GM12878 (cell line): ENCODE results near the gene DIP2A. TPM values are rescaled to one million over a fixed set of nuclear protein-coding genes. Genes with fewer than 3 reads are reported as not detected.

Experiments
- ATAC-seq: fragments of 200-7000 bp; cut with Tn5 transposase; 3 replicates; pipeline ENCODE4 v1.9.1; 2020; ENCODE audit warnings: mild to moderate bottlenecking, moderate library complexity
- BruUV-seq: library from RNA; stranded (reverse); fragments of 400-500 nt; replicated peaks from 2 replicates; lab custom pipeline; 2021; lab: Mats Ljungman, UMichigan
- CTCF ChIA-PET: fragments of 300-600 bp; sonication (Branson Sonifier 250); formaldehyde crosslinking; extraction: SDS; loops from one replicate; lab custom pipeline; 2021; ENCODE audit warnings: inconsistent platforms; lab: Yijun Ruan, JAX
- POLR2A ChIA-PET: fragments of 350-600 bp; formaldehyde crosslinking; extraction: SDS; loops from one replicate; lab custom pipeline; 2021; ENCODE audit warnings: inconsistent platforms; lab: Charles Lee
- RAD21 ChIA-PET: fragments of 300-600 bp; sonication (Branson Sonifier 250); formaldehyde crosslinking; loops from one replicate; lab custom pipeline; 2023; ENCODE audit warnings: antibody characterized with exemption; ENCODE audit not compliant: unreplicated experiment; lab: Charles Lee
- SMC1A ChIA-PET: fragments of 300-600 bp; sonication (Branson Sonifier 250); formaldehyde crosslinking; loops from one replicate; lab custom pipeline; 2023; ENCODE audit not compliant: unreplicated experiment, uncharacterized antibody; lab: Charles Lee
- DNase-seq: peaks from one replicate; pipeline ENCODE4 v3.0.0-alpha.2; 2011; ENCODE audit warnings: low read depth, low spot score
- FAIRE-seq: peaks from 3 replicates; lab custom pipeline; 2011; peaks lifted over from hg19 to GRCh38; lab: Jason Lieb, UNC
- H2AFZ ChIP-seq: 2 replicates; pipeline ENCODE4 v1.6.0; 2011; ENCODE audit warnings: low read depth, low read length, control low read depth; ENCODE audit not compliant: control insufficient read depth
- H3K27ac ChIP-seq: 2 replicates; pipeline ENCODE4 v1.5.1; 2011; ENCODE audit warnings: control low read depth; ENCODE audit not compliant: control insufficient read depth, insufficient read depth
- H3K27me3 ChIP-seq, 2 experiments: replicated peaks in 1 of 2; 2 replicates each; pipeline versions ENCODE4 v1.6.0 to v1.6.1; 2011; ENCODE audit warnings: low read length in 1 of 2; ENCODE audit not compliant: control insufficient read depth in 2 of 2, insufficient read depth in 2 of 2
- H3K36me3 ChIP-seq, 2 experiments: 2 replicates each; pipeline ENCODE4 v1.5.1; 2011; ENCODE audit warnings: low read length in 1 of 2; ENCODE audit not compliant: control insufficient read depth in 2 of 2, insufficient read depth in 2 of 2
- H3K4me1 ChIP-seq: 2 replicates; pipeline ENCODE4 v1.6.1; 2011; ENCODE audit warnings: mild to moderate bottlenecking, low read length, moderate library complexity, mixed read lengths; ENCODE audit not compliant: control insufficient read depth, insufficient read depth
- H3K4me2 ChIP-seq: 2 replicates; pipeline ENCODE4 v1.6.0; 2011; ENCODE audit warnings: control low read depth; ENCODE audit not compliant: control insufficient read depth, insufficient read depth
- H3K4me3 ChIP-seq: fragments of 200-600 bp; sonication (generic); 2 replicates; pipeline ENCODE4 v1.5.1; 2016
- H3K79me2 ChIP-seq: 2 replicates; pipeline ENCODE4 v1.6.0; 2011; ENCODE audit warnings: low read length; ENCODE audit not compliant: control insufficient read depth, insufficient read depth
- H3K9ac ChIP-seq: 2 replicates; pipeline ENCODE4 v1.8.0; 2011; ENCODE audit warnings: low read length, control low read depth, mixed read lengths; ENCODE audit not compliant: control insufficient read depth, insufficient read depth
- H3K9me3 ChIP-seq: replicated peaks from 3 replicates; pipeline ENCODE4 v1.5.1; 2011; ENCODE audit warnings: mild to moderate bottlenecking, low read length; ENCODE audit not compliant: control insufficient read depth, insufficient read depth
- H4K20me1 ChIP-seq: 2 replicates; pipeline ENCODE4 v1.6.0; 2011; ENCODE audit not compliant: control insufficient read depth, insufficient read depth
- CHD1 ChIP-seq: IDR thresholded peaks from 2 replicates; pipeline ENCODE4 v1.6.1; 2012; ENCODE audit warnings: low read depth, low read length, improper control_type of control experiment
- MXI1 ChIP-seq: fragments of 150-350 bp; IDR thresholded peaks from 2 replicates; pipeline ENCODE4 v1.6.1; 2011; ENCODE audit warnings: low read depth, mild to moderate bottlenecking, inconsistent platforms, low read length, improper control_type of control experiment
- ZNF274 ChIP-seq: IDR thresholded peaks from one replicate; pipeline ENCODE4 v1.8.0; 2011; ENCODE audit not compliant: insufficient read length, insufficient read depth
- WGBS: methylation state at CpG from one replicate; pipeline ENCODE4 v1.1.6; 2016; ENCODE audit warnings: low lambda C conversion rate; ENCODE audit not compliant: insufficient replicate concordance, insufficient coverage; ENCODE audit errors: missing lambda C conversion rate; 5-methylcytosine and 5-hydroxymethylcytosine counted together
- in situ Hi-C: fragments of 300-500 bp; cut with MboI; formaldehyde crosslinking; loops from 9 replicates; pipeline ENCODE4 v1.14.3; 2018; ENCODE audit warnings: mixed read lengths
- intact Hi-C: fragments of 100-400 bp; cut with micrococcal nuclease; formaldehyde crosslinking; loops from one replicate; pipeline ENCODE4 v1.14.2; 2022; ENCODE audit not compliant: unreplicated experiment
- polyA plus RNA-seq, 11 experiments: library from polyadenylated mRNA; depleted of rRNA in 4 of 11; unstranded in 6 of 11; stranded (reverse) in 5 of 11; fragments of >200 nt; fragmentation: Nextera tagmentation in 4 of 11; fragmentation: Illumina TruSeq in 1 of 11; extraction: Ambion mirVana in 4 of 11; extraction: Trizol in 1 of 11; gene quantifications; 1 replicate in 1 of 11; 2 replicates in 10 of 11; pipeline versions ENCODE4 v1.2.1 to v1.2.3, GENCODE V29; 2011 to 2016; ENCODE audit warnings: inconsistent platforms in 2 of 11, missing spikeins in 2 of 11, low read depth in 1 of 11
- total RNA-seq, 4 experiments: library from RNA; depleted of rRNA in 3 of 4; stranded (reverse); fragments of >200 nt in 3 of 4; fragmentation: Illumina TruSeq in 1 of 4; extraction: Trizol in 1 of 4; gene quantifications; 2 replicates each; pipeline versions ENCODE4 v1.2.1 to v1.2.3, GENCODE V29; 2013 to 2021
- TF ChIP-seq, protein P1 (sequence below): fragments of 450-650 bp; IDR thresholded peaks from 2 replicates; pipeline ENCODE4 v1.6.1; 2018; ENCODE audit warnings: borderline replicate concordance, mild to moderate bottlenecking; ENCODE audit not compliant: partially characterized antibody

The DIP2A gene
- total and polyA plus RNA-seq, 10 of the 15 experiments (the other 5 are each of a cell fraction or from before 2014, with no cell fraction given): 1.7 to 25.5 (median 12.2) TPM

DNA sequence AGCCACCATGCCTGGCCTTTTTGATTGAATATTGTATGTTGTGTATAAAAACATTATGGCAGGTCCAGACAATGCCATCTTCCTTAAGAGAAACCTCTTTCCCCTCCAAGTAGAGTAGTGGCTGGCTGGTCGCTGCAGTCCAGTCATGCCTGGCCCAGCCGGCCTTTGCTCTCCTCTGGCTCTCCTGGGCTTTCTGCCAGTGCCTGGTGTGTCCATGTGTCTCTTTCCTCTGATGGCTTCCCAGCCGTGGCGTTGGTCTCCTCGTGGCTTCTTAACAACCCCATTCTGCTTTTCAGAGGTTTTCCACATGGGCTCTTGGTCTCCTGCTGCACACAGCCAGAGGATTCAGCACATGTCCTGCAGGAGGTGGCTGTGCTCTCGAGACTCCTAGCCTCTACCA lies 58.7 kb downstream of the DIP2A start:
- Histone ChIP-seq H3K4me2 (no peak overlapping the region), H4K20me1 (no peaks in the 10 kb centered on the region), H3K9me3 (no peaks in the 10 kb centered on the region), H3K9ac (no peak overlapping the region), H3K27me3 (no peaks in the 10 kb centered on the region), H3K4me1 (peaks cover 5% of the 10 kb centered on the region), H3K36me3 (peaks cover 2 to 10% of the 10 kb centered on the region in 2 experiments; a peak in 2 of 4 replicates), H2AFZ (no peak overlapping the region), H3K79me2 (no peaks in the 10 kb centered on the region), H3K27ac (no peak overlapping the region), H3K4me3 (no peak overlapping the region)
- 85% methylated on average over 6 of the region's 6 CpGs for WGBS
- no TSS peak for BruUV-seq
- TF ChIP-seq, protein P1, sequence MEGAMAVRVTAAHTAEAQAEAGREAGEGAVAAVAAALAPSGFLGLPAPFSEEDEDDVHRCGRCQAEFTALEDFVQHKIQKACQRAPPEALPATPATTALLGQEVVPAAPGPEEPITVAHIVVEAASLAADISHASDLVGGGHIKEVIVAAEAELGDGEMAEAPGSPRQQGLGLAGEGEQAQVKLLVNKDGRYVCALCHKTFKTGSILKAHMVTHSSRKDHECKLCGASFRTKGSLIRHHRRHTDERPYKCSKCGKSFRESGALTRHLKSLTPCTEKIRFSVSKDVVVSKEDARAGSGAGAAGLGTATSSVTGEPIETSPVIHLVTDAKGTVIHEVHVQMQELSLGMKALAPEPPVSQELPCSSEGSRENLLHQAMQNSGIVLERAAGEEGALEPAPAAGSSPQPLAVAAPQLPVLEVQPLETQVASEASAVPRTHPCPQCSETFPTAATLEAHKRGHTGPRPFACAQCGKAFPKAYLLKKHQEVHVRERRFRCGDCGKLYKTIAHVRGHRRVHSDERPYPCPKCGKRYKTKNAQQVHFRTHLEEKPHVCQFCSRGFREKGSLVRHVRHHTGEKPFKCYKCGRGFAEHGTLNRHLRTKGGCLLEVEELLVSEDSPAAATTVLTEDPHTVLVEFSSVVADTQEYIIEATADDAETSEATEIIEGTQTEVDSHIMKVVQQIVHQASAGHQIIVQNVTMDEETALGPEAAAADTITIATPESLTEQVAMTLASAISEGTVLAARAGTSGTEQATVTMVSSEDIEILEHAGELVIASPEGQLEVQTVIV: no peak
- TF ChIP-seq CHD1 (no peak), ZNF274 (no peak), MXI1 (no peak)
- ATAC-seq: no peak
- DNase-seq: no peak
- POLR2A ChIA-PET: no interaction called here
- SMC1A ChIA-PET: interaction anchor here (0.6 to 1.1 kb wide), 2 partner anchors 46 to 148 kb away, joined by 3 read pairs; no protein-coding TSS in a partner anchor
- in situ Hi-C loops: no loop called here
- RAD21 ChIA-PET: interaction anchor here (0.5 kb wide), 1 partner anchor 9 kb away, joined by 3 read pairs; no protein-coding TSS in a partner anchor
- CTCF ChIA-PET: no interaction called here
- intact Hi-C loops: no loop called here
- FAIRE-seq: no peak
